ENCODE measurements around the gene DCAF7.

DNA sequence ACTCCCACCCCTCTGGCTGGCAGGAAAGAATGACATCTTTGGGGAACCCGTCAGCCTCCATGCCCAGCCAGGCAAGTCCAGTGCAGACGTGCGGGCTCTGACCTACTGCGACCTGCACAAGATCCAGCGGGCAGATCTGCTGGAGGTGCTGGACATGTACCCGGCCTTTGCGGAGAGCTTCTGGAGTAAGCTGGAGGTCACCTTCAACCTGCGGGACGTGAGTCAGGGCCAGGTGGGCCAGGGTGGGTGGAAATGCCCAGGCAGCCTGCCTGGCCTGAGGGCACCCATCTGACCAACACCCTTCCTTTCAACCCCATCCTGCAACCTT, 8.1 kb upstream of the DCAF7 start:
- TF ChIP-seq, protein P1, sequence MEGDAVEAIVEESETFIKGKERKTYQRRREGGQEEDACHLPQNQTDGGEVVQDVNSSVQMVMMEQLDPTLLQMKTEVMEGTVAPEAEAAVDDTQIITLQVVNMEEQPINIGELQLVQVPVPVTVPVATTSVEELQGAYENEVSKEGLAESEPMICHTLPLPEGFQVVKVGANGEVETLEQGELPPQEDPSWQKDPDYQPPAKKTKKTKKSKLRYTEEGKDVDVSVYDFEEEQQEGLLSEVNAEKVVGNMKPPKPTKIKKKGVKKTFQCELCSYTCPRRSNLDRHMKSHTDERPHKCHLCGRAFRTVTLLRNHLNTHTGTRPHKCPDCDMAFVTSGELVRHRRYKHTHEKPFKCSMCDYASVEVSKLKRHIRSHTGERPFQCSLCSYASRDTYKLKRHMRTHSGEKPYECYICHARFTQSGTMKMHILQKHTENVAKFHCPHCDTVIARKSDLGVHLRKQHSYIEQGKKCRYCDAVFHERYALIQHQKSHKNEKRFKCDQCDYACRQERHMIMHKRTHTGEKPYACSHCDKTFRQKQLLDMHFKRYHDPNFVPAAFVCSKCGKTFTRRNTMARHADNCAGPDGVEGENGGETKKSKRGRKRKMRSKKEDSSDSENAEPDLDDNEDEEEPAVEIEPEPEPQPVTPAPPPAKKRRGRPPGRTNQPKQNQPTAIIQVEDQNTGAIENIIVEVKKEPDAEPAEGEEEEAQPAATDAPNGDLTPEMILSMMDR (IDR thresholded peaks at IDR 0.05; ENCODE audit: low read depth, low read length): no peak
- no peak for TF ChIP-seq EZH2phosphoT487 (IDR thresholded peaks at IDR 0.05; ENCODE audit: low read depth)
